Measurements from ENCODE around the gene GNB5.
"Not testable (repeated sequence)": the region's sequence is repeated elsewhere in the genome, so short reads cannot be mapped to it uniquely, and the experiment has no call there.

The GNB5 gene

GRCh38 chr15:52165494-52166131, 25.6 kb downstream of the GNB5 start:
- not testable (repeated sequence) for DNase-seq (ENCODE audit: low read depth)

DNA sequence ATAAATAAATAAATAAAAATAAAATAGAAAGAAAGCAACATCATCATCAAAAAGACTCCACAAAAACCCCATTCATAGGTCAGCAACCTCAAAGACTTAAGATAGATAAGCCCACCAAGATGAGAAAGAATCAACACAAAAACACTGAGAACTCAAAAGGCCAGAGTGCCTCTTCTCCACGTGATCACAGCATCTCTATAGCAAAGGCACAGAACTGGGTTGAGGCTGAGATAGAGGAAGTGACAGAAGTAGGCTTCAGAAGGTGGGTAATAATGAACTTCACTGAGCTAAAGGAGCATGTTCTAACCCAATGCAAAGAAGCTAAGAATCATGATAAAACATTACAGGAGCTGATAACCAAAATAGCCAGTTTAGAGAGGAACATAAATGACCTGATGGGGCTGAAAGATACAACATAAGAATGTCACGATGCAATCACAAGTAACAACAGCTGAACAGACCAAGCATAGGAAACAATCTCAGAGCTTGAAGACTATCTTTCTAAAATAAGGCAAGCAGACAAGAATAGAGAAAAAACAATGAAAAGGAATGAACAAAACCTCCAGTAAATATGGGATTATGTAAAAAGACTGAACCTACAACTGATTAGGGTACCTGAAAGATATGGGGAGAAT, 26.4 kb downstream of the GNB5 start:
- DNase-seq (ENCODE audit: low read depth): no peak

DNA sequence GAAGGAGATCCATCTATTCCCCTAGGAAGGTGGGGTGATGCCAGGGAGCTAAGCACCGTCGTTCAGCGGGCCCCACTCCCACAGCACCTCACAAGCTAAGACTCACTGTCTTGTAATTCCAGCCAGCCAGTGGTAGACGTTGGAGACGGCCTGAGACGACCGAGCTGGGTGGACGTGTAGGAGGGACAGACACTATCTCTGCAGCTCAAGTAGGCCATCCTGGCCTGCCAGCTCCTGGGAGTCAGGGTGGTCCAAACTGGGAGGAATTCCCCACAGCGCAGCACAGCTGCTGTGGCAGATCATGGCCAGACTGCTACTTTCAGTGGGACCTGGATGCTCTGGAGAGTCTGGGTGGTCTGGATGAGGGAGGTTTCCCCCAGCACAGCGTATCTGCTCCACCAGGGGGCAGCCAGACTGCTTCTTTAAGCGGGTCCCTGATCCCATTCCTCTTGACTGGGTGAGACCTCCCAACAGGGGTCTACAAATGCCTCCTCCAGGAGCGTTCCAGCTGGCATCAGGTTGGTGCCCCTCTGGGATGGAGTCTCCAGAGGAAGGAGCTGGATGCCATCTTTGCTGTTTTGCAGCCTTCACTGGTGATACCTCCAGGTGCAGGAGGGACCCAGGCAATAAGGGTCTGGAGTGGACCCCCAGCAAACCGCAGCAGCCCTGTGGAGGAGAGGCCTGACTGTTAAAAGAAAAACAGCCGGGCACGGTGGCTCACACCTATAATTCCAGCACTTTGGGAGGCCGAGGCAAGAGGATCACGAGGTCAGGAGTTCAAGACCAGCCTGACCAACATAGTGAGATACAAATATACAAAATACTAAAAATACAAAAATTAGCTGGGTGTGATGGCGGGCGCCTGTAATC, 27.6 kb downstream of the GNB5 start:
- DNase-seq (ENCODE audit: low read depth): no peak

DNA sequence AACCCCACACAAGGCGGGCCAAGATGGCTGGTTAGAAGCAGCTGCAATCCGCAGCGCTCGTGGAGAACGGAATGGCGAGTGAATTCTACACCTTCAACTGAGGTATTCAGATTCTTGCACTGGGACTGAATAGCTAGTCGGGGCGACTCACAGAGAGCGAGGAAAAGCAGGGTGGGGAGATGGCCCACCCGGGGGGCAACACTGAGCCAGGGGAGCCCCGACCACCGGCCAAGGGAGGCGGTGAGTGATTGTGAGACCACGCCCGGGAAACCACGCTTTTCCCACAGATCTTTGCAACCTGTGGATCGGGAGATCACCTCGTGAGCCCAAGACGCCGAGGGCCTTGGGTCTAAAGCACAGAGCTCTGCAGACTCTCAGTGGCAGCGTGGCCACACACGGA, 28.3 kb downstream of the GNB5 start:
- no peak for DNase-seq (ENCODE audit: low read depth)

DNA sequence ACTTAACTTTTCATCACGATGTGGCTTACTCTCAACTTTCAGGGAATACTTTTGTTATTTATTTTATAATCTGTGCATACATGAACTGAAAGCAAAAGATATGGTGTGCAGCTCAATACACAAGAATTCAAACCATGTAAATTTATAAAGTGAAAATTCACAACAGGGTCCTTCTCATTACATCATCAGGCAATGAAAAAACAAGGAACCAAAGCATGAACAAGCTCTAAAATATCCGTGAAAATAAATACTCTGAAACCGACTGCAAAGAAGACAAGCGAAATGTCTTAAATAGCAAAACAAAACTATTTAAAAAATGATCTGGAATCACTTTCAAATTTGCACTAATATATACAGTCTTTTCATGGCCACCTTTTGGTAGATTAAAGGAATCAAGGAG, 28.9 kb downstream of the GNB5 start:
- DNase-seq (ENCODE audit: low read depth): no peak

- no peak for DNase-seq (ENCODE audit: low read depth)
Measured at GRCh38 chr15:52161406-52161966, 29.7 kb downstream of the GNB5 start.

- no peak for DNase-seq (ENCODE audit: low read depth)
Measured at GRCh38 chr15:52159645-52160044, 31.5 kb downstream of the GNB5 start.

GRCh38 chr15:52158084-52158765, 33.0 kb downstream of the GNB5 start:
- DNase-seq (ENCODE audit: low read depth): no peak

- no peak for DNase-seq (ENCODE audit: low read depth)
Measured at GRCh38 chr15:52155878-52156277, 35.3 kb downstream of the GNB5 start.

DNA sequence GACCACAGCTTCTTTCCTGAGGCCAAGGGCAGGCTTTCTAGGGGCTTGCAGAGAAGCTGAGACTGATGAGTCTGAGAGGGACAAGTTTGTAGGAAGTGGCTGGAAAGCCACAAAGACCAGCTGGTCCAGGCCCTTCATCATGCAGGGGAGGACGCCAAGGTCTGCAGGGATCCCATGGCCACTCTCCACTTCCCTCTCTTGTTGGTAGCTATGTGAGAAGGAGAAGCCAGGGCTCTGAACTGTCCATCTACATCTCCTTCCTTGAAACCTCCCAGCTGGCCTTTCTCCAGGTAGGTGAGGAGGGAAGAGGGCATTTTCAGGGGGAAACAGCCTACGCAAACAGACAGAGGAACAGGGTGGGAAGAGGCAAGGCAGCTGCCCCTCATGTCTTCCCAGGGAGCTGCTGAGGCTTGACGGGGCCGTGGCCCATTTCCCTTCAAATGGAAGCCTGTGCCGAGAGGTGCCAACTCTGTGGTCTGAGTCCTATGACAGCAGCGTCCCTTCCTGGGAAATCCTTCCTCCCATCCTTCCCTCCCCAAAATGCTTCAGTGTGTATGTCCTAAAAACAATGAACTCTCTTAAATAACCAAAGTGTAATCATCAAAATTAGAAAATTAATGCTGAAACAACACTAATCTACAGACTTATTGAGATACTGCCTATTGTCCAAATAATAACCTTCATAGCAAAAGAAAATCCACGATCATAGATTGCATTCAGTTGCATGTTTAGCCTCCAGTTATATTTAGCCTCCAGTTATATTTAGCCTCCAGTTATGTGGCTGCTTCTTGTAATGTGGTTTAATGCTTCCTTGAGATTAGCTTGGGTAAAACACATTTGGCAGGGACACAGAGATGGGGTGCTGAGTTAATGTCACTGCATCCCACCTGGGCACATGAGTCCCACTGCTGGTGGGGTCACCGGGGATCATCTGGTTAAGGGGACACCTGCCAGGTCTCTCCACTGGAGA, 36.0 kb downstream of the GNB5 start:
- DNase-seq (ENCODE audit: low read depth): no peak

DNA sequence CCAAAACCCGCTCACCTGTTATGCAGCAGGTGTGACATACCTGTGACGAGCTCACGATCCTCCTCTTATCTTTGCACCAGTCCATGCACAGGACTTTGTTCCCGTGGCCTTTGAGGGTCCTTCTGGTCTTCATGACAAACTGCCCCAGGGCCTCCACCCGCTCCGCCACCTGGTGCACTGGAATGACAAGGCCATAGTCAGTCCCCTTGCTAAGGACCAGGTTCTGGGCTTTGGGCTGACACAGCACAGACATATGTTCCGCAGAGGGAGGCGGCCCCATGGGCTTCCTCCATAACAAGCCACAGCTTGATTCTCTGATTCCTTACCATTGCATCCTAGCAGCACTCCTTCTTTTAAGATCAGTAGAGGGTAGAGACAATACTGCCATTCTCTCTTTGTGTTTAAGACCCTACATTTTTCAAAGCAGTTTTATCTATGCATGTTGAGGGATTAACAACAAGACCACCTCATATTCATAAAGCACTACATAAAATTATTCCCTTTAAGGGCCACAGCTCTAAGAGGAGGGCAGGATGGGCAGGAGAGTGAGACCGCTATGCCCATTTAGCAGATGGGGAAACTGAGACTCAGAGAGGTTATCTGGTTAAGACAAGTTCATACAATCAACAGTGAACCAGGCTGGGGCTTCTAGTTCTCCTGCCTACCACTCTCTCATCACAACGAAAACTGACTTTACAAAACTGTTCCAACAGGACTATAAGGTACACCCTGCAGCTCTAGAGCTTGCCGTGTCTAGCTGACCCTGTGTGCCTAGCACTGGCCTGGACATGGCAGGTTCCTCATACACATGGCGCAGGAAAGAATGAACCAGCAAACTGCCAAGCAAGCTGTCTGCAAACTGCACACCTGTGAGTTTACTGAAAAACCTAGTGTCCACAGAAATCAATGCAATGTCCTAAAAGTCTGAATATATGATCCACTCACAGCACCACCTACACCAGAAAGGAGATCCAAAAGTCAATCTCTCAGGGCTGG, 37.0 kb downstream of the GNB5 start:
- DNase-seq (ENCODE audit: low read depth): no peak

GRCh38 chr15:52151353-52151752, 39.8 kb downstream of the GNB5 start:
- DNase-seq (ENCODE audit: low read depth): no peak

DNA sequence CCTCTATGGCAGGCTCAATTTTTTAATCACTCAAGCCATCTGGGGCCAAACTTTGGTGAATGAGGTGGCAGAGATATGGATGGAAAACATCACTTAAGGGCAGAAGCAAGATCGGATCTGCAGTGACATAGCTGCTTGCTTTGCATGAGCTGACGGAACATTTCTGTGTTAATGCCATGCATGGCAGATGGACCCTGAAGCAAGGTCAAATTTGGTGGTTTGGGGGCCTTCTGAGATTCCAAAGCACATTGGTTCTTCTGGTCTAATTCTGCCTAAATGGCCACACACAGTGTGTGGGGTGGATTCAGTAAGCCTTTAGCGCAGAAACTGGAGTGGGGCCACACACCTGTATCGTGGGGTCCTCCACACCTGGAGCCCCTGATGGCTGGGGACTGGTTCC, 40.3 kb downstream of the GNB5 start:
- DNase-seq (ENCODE audit: low read depth): no peak

DNA sequence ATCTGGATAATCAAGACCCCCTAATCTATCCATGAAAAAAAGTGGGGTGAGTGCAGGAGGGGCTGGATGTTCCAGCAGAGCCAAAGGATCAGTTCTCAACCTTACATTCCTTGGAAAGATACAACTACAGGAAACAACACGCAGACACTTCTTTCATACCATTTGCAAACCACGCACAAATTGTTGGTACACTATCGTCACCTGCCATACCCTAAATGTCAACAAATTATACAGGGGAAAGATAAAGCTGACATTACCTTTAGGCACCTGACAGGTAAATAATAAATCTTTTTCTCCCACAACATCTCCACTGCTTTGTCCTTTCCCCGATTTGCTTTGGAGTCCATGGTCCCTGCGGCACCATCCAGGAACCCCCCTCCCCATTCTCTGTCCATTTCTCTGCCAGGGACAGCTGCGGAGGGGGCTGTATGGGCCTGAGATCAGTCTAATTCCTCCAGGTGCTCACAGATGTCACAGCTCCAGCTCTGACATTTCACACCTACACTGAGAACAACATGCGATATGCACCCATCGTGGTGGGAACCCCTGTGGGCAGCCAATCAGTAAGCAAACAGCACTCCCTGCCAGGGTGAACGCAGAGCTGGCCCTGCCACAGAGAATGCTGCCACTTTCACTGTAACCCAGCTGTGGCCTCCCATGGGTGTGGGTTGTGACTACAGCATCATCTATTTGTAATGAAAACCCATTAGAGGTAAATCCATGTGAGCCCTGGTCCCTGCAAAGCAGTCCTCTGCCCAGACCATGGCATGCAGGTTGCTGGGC, 41.0 kb downstream of the GNB5 start:
- no peak for DNase-seq (ENCODE audit: low read depth)

DNA sequence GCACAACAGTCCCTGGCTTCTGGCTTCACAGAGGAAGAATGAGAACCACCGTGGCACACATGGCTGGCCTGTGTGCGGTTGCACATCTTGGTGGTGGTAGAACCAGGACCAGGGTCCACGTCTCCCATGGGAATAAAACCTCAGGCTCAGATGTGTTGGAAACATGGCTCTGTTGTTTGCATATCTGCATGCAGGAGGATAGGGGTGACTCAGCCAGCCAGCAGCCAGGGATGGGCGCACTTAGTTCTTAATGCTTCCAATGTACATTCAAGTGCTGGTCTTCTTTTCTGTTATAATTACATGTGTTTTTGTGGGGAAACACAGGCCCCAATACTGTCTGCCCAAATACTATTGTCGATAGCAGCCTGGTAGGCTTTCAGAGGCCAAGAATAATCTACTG, 42.8 kb downstream of the GNB5 start:
- no peak for DNase-seq (ENCODE audit: low read depth)

DNA sequence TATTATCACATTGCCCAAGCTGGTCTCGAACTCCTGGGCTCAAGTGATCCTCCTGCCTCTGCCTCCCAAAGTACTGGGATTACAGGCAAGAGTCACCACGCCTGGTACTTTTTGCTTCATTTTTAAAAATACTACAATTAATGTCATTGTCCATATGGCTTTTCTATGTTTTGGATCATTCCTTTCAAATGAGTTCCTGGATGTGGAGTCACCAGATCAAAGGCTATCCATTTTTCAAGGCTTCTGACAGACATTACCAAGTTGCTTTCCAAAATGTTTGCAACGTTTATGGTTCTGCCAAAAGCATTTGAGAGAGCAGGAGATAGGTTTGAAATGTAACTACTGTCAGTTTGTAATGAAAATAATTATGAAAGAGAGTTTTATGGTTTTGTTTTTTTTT, 44.4 kb downstream of the GNB5 start:
- no peak for DNase-seq (ENCODE audit: low read depth)

DNA sequence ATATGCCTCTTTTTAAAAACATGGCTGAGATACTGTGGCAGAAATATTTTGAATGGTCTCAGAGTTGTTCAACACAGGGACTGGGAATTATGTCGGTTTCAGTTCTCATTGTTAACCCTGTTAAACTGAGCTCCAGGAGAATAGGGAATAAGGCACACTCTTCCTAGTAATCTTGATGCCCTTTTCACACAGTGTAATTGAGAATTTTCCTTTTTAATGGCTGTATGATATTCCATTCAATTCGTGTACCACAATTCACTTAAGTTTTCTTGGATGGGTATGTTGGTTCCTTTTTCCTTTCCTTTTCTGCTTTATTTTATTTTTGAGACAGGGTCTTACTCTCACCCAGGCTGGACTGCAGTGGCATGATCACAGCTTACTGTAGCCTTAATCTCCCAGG, 44.9 kb downstream of the GNB5 start:
- DNase-seq (ENCODE audit: low read depth): no peak

- no peak for DNase-seq (ENCODE audit: low read depth)
Measured at GRCh38 chr15:52144656-52145178, 46.5 kb downstream of the GNB5 start.

DNA sequence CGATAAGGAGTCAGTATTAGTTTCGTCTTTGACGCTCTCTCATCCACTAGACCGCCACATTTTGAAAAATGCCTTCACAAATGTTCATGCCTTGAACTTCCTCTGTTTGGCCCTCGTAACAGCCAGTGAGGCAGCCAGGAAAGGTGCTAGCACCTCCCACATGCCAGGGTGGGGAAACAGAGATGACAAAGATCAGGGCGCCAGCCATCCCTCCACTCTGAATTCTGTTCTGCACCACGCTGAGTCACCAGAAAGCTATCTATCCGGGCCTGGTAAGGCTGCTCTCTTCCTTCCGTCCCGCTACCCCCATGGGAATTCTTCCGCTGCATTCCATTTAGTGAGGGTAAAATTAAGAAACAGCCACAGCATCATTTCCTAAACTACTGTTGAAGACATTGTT, 47.3 kb downstream of the GNB5 start:
- DNase-seq (ENCODE audit: low read depth): no peak

All from activated T-helper 1 cell treated with Interleukin-2 at 50 U/mL for 16 hours (primary cell).